ENCODE data around the gene SPDEF.
A peak's percentile ranks its signal among the peaks of the same experiment; 100 is the strongest.

The SPDEF gene

DNA sequence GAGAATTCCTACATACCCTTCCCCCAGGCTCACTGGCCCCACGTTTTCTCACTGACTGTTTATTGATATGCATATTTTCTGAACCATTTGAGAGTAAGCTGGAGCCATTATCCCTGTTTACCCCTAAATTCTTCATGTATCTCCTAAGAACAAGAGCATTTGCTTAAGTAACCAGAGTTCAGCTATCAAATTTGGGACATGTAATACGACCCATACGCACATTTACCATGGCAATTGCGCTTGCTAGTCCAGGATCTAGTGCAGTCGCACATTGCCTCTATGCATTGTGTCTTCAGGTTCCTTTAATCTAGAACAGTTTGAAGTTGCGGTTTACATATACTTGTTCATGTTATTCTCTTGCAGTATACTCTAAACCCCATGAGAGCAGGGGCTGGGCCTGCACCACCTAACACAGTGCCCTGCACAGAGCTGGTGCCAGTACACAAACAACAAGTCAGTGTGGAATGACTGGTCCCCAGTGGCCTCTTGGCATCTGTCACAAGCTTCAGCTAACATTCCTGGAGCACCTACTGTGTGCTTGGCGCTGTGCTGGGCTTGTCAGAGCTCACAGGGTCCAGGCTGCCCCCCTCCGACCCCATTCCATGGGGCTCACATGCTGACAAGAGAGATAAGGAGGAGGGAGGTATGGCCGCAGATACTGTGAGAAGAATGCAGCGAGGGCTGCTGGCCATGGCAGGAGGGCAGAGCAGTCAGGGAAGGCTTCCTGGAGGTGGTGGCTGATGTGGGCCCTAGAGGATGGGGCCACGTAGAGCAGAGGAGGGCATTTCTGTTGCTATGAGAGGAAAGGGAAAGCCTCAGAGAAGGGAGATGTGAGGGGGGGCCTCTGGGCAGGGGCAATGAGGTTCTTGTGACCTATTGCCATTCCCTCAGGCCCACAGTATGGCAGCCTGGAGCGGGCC, 28.1 kb downstream of the SPDEF start:
- no peak for DNase-seq (ENCODE audit: low spot score)

DNA sequence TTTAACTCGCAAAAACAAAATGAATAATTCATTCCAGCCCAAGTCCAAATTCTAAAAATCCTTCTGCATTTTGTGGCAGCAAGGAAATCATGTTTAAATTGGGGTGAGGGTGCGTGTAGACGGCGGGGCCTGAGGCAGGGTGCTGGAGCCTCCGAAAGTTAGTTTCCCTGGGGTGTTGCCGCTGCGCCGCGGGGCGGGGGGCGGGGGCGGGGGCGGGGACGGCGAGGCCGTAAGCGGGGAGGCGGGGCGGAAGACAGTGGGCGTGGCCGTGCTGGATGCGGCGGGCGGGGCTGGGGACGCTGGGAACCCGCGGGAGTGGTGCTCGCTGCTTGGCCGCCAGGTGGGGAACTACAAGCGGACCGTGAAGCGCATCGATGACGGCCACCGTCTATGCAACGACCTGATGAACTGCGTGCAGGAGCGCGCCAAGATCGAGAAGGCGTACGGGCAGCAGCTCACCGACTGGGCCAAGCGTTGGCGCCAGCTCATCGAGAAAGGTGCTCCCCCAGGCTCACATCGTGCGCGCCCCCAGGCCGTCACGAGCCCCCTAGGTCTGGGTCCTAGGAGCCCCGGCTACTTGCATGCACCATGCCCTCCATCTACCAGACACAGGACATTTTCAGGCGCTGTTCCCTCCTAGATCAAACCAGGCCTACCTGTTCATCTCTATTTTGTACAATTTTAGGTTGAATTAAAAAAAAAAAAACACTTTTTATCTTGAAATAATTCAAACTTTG, 29.0 kb downstream of the SPDEF start:
- DNase-seq (ENCODE audit: low spot score), result peak; percentile 96

DNA sequence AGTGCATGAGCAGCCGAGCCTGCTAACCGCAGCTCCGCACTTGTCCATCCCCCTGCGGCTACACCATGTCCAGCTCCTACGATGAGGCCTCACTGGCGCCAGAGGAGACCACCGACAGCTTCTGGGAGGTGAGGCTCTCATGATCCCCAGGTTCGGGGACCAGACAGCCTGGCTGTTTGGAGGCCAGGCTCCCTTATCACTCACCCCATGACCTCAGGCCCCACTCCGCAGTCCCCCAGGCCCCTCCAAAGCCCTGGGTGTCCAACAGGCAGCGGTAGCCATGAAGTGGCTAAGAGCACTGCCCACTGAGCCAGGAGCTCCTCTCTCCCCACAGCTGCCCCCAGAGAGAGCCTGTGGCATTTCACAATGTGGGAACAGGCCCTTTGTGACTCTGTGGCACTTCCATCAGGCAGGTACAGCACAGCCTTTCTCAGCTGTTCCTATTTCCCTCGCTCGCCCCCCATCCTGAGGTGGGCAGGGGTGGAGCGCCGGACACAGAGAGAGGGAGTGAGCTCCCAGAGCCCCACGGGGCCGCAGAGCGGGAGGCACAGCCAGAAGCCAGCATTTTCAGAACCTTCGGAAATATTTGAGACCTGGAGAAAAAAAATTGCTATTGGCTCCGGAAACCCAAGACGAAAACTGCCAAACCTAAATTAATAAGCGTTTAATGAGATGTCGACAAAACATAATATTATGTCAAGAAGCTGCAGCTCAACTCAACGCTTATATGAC, 29.7 kb downstream of the SPDEF start:
- DNase-seq (ENCODE audit: low spot score), result no peak

DNA sequence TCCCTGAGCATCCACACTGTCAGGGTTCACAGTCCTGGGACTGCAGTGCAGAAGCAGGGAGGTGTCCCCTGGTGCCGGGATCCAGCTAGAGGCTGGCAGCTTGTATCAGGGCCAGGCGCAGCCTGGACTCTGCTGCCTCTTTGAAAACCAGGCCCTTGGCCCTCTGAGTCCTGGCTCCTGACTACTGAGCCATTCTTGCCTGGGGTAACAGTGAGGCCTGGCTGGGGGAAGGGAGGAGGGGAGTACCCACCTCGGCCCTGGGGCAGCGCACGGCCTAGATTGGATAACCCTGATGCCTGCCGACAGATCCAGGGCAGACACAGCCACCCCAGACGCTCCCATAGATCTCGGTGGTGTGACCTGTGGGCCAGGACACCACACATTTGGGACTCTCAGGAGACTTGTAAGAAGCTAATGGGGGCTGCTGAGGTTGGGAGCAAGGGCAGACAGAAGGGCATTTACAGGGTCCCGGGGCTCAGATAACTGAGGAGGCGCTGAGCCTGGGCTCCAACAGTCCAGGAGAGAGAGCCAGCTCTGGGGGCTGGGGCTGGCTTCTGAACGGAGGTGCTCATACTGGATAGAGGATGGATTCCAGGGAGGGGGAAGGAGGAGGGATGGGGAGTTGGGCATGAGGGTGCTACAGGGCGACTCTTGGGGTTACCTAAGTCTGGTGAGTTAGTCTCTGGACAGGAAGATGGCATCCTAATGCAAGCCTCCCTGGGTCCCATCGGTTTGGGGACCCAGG, 30.5 kb downstream of the SPDEF start:
- DNase-seq (ENCODE audit: low spot score), result no peak

DNA sequence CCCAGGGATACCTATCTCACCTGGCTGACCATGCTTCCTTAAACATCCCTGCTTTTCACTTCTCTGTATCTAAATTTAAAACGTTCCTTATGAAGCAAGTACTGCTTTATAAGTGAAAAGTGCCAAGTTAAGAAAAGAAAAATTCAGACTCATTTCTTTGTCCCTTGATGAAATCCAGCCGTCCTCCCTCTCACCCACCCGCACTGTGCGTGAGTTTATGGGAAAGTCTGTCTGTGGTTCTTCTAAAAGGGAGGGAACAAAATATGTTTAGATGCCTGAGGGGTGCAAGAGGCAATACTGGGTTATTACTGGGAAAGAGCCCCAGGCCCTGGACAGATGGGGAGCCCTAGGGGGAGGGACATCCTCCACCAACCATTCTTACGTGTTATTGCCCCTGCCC, 31.2 kb downstream of the SPDEF start:
- no peak for DNase-seq (ENCODE audit: low spot score)

DNA sequence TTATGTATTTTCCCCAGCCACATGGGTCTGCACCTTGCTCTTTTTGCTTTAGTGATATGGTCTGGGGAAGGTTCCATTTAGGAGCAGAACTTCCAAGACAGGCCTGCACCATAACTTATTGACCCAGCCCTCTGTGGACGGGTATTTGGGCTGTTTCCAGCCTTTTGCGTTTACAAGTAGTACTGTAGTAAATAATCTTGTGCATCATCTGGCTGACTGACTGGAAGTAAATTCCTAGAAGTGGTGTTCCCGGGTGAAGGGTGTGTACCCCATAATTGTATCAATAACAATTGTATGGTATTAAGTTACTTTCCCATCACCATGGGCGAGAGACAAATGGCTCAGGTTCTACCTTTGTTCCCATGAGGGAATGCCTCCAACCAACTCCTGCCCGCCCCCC, 31.6 kb downstream of the SPDEF start:
- DNase-seq (ENCODE audit: low spot score), result no peak

DNA sequence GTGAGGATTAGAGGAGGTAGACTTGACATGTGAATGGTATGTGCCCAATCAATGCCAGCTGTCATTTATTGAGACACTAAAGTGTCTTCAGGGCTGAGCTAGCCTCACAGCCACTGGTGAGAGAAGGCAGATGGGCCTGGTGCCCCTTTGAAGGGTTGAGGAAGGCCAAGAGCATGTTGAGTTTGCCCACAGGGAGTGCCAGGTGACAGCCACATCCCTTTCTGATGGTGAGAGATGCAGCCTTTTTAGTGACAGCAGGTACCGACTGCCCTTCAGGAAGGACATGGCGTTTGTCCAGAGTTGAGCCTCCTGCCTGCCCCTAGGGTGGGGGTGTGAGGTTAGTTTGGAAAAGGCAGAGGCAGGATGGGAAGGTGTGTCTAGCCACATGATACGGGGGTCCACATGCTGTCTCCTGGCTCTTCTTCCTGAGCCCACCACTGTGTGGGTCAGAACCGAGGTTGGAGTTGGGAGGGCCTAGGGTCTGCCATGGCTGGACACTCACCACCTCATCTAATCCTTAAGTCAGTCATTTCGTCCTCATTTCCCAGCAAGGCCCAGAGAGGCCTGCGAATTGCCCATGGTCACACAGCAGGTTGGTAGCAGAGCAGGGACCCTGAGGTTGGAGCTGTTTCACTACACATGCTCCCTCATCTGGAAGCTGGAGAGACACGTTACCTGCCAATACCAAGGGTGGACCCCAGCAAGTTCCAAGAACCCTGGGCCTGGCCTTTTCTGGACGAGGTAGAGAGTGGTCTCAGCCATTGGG, 32.5 kb downstream of the SPDEF start:
- no peak for DNase-seq (ENCODE audit: low spot score)

DNA sequence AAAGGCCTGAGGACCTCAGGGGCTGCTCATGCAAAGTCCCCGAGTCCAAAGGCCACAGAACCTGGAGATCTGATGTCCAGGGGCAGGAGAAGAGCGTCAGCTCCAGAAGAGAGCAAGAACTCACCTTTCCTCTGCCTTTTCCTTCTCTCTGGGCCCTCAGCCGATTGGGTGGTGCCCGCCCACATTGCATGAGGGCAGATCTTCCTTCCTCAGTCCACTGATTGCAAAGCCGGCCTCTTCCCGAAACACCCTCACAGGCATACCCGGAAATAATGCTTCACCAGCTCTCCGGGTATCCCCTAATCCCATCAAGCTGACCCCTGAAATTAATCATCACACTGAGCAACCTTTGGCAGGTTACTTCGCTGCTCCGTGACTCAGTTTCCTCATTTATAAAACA, 33.4 kb downstream of the SPDEF start:
- no peak for DNase-seq (ENCODE audit: low spot score)

DNA sequence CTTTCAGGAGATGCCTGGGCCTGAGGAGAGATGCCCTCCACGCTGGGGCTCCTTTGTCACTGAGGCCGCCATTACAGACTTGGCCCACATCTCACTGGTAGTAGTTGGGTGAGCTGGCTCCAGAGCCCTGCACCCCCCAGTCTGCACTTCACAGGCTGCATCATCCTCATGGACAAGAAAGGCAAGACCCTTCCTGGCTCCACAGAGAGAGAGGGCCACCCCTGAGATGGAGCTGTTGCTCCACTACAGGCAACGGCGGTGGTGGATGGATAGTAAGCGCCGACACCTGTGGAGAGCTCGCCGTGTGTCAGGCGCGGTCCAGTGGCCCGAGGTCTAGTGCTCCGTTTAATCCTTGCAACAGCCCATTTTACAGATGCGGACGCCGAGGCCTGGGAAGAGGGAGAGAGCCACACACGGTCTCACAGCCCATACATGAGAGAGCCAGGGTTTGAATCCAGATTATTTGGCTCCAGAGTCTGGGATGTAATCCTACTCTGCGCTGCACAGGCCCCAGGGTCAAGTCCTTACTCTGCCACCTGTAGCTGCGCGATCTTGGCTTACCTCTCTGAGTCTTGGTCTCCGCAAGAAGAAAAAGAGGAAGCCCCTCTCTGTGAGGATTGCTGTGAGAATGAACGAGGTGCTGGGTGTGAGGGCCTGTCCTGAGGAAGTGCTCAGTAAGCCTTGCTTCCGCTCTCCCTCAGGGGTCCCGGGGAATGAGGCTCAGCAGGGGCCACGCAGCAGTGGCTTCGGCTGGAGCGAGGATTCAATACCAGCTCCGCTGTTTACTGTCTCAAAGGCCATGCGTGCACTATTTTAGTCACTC, 34.5 kb downstream of the SPDEF start:
- no peak for DNase-seq (ENCODE audit: low spot score)

DNA sequence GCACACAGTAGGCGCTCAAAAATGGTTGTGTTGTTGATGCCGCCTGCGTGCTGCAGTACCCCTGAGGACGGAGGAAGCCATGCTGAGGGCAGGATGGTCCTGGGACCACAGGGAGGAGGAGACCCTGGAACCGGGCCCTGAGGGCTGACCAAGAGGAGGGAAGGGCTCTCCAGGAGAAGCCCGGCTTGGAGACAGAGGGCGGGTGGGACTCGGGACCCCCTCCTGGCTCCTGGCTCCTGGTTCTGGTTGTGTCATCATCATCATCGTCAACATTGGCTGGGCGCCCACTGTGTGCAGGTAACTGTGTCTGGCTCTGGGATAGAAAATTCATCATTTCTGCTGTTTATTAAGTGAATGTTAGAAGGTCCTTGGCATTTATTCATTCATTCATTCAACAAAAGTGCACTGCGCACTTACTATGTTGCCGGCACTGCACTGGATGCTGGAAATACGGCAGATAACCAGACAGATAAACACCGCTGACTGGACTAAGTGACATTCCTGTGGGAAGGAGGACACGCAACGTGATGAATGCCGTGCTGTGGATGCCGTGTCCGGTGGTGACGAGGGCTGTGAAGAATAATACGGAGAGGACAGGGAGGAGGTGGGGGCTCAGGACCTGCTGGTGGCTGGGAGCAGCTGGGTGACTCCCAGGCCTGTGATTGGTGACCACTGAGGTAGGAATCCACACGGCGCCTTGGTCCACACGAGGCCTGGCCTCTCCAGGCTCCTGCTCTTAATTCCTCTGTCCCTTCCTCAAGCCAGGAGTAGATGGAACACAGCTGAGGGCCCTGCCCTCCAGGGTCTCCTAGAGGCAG, 35.3 kb downstream of the SPDEF start:
- DNase-seq (ENCODE audit: low spot score), result no peak

DNA sequence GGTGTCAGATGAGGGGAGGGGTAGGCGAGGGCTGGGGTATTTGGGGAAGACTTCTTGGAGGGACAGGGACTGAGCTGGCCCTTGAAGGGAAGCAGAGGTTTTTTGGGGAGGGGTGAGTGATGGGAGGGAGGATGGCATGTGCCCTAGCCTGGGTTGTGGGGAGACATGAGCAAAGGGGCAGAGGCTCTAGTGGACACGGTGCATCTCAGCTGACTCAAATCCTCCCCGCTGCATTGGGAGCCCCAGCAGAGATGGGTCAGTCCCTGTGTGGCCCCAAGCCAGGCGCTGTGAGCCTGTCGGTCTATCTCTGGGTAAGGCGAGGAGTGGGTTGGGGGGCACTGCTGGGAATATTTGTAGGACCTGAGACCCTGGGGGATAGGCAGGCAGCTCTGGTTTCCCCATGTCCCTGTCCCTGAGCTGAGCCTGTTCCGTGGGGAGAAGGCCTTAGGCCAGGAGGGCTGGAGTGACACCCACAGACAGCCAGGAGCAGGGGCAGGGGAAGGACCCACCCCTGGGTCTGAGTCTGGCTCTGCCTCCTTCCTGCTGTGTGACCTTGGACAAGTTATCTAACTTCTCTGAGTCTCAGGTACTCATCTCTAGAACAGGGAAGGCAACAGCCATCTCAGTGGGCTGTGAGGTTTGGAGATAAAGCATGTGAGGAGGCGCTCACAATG, 36.0 kb downstream of the SPDEF start:
- no peak for DNase-seq (ENCODE audit: low spot score)

DNA sequence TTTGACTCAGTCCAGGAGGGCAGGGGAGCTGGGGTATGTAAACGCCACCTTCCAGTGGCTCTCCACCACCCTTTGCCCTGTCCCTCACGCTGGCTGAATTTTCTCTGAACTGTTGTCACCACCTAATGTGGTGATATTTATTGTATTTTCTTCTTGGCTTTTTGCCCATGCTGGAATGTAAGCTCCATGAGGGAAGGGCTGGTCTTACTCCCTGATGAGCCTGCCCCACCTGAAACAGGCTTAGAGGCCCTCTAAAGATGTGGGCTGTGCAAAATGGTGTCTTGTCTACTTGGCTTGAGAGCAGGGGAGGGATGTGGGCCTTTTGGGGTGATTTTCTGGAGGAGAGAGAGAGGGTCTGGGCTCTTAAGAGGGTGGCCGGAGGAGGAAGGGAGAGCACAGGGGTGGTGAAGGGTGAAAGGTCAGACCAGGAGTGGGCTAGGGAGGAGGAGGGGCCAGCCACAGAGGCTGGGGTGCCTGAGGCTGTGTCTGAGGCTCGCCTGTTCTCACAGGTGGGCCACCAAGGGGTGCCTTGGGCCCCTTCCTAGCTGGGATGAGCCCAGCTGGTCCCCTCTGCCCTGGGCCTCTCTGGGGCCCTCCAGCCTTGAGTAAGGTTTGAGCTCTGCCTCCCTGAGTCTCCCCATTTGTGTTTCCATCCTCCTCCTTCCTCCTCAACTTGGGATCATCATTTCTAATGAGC, 37.3 kb downstream of the SPDEF start:
- no peak for DNase-seq (ENCODE audit: low spot score)

DNA sequence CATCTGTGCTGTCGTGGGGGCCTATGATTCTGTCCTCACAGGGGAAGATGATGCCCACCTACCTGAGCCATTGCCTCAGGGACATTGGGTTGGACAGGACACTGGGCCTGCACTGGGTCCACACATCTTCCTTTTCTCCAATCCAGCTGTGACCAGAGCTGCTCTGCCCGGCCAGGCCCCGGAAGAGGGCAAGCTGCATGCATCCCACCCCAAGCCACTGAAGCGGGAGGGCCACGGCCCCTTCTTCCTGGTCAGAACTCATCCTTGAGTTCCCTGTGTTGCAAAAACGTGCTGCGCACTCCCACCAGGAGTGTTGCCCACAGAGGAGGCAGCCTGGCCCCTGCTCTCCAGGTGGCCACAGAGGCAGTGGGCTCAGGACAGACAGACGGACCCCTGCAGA, 38.2 kb downstream of the SPDEF start:
- no peak for DNase-seq (ENCODE audit: low spot score)

DNA sequence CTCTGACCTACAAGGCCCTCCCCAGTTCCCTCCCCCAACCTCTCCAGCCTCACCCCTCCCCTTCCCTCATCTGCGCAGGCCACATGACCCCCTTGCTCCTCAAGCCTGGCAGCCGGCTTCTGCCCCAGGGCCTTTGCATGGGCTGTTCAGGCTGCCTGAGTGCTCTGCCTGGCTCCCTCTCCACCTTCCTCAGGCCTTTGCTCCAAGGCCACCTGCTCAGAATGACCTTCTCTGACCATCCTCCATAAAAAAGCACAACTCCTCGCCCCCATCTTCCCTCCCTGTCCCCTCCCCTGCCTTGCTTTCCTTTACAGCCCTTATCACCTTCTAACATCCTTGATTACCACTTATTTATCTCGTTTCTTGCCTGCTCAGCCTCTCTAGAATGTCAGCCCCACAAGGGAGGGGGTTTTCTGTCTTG, 38.7 kb downstream of the SPDEF start:
- no peak for DNase-seq (ENCODE audit: low spot score)

DNA sequence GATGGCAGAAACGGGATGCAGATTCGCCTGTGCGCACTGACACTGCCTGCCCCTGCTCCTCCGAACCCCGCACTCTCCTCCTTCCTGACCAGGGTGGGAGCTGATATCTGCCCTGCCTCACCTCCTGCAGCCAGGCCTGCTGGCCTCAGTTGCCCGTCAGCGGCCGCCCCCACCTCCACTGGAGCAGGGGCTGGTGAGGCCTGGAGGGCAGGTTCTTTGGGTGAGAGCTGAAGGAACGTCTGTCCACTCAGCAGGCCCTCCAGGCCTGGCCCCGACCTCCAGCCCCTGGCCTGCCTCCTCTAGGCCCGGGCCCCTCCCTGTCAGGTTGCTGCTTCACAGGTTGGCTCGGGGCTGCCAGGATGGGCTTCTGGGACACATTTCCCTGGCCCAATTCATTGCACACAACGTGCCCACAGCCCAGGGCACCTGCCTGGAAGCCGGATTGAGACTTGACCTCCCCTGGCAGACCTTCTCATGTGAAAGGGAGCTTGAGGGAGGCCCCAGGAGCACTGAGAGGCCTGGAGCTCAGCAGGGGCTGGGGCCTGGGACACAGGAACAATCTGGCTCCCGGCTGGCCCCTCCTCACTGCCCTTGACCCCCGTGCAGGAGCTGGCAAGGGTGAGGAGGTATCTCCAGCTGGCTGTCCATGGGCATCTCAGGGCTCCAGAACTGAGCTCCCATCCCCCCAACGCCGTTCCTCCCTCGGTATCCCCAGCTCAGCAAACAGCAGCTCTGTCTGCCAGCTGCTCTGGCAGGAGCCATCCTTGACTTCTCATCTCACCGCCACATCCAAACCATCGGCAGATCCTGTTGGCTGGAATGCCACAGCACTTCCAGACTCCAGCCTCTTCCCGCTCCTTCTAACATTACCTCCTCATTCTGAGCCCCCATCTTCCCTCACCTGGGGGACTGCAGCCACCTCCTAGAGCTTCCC, 39.5 kb downstream of the SPDEF start:
- no peak for DNase-seq (ENCODE audit: low spot score)

DNA sequence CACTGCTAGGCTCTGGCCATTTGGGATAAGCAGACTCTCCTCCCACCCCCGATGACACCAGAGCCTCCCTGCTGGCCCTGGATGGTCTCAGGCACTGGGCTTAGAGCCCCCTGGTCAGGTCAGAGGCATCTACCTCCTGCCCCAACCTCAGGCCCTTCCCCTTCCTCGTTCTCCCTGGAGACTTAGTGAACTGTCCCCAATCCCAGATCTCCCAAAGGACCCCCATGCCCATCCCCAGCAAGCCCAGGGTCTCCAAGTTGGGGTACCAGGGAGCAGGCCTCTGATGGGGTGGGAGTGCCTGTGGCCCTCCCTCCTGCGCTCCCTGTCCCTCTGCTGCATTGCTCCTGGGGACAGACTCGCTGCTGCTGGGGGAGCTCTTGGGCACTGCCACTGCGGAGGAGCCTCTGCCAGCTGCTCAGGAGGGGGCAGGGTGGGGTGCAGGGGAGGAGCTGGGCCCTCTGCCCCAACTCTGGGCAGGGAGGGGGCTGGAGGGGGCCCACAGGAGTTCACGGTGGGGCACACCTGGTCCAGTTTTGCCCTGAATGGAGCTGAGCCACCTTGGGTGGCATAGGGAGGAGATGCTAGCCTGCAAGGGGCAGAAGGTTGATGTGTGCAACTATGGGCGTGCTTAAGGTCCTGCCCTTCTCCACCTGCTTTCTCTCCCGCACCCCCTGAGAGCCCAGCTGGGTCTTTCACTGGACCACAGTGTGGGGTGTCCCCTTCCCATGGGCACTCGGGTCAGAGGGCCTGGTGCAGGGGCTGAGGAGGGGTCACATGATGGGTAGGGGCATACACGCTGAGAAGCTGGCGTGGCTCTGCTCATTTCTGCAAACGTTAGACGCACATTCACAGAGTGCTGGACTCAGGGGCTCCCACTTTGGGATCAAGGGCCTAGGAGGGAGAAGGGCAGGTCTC, 40.4 kb downstream of the SPDEF start:
- DNase-seq (ENCODE audit: low spot score), result no peak
